Endometrial microvascular endothelial cells (primary cell): ENCODE results near the gene SLC35B4. TPM values are rescaled to one million over a fixed set of nuclear protein-coding genes. Genes with fewer than 3 reads are reported as not detected.

Source experiments
- in situ Hi-C: cut with HindIII; loops from 2 replicates; pipeline ENCODE4 v1.10.0; 2017; ENCODE audit warnings: low sequenced_read_pairs, low pct_unique_long_range_greater_than_20kb; ENCODE audit errors: inconsistent ontology term
- total RNA-seq: library from RNA; depleted of rRNA; stranded (reverse); fragments of >200 nt; gene quantifications from one replicate; pipeline ENCODE4 v1.2.3, GENCODE V29; 2015; ENCODE audit errors: inconsistent ontology term

The SLC35B4 gene, protein sequence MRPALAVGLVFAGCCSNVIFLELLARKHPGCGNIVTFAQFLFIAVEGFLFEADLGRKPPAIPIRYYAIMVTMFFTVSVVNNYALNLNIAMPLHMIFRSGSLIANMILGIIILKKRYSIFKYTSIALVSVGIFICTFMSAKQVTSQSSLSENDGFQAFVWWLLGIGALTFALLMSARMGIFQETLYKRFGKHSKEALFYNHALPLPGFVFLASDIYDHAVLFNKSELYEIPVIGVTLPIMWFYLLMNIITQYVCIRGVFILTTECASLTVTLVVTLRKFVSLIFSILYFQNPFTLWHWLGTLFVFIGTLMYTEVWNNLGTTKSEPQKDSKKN
- total RNA-seq: 14.7 TPM

DNA sequence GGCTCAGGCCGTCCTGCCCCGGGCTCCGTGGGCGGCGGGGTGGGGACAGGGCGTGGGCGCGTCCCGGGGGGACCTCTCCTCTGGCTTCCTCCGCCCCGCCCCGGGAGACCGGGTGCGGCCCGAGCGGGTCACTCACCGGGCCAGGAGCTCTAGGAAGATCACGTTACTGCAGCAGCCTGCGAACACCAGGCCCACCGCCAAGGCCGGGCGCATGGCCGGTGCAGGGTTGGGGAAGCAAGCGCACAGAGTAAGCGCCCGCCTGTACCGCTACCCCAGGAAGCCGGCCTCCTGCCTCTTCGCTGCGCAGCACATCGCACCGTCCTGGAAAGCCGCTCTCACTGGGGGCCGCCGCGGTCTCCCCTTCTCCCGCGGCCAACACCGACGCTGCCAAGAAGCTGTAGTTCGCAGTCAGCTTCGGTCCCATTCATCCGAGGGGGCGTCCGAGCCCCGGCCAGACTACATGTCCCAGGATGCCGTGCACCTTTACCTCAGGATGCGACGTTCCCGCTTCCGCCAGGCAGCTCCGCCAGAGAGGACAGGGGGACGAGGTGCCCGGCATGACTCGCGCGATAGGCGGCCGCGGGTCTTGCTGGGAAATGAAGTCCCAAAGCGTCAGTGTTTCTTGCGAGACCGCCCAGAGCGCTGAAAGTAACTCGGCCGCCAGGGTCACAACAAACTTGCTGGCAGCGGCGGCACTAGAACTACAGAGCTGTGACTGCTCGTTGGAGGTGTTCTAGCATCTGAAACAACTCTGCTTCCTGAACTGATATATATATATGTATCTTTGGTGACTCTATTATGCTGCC lies at the start of gene SLC35B4:
Gene SLC35B4, minus strand, starts transcription at position 392 of the 806 bp plus-strand sequence. Its CDS starts 179 bp downstream, at position 213.
- in situ Hi-C loops: no loop called here

DNA sequence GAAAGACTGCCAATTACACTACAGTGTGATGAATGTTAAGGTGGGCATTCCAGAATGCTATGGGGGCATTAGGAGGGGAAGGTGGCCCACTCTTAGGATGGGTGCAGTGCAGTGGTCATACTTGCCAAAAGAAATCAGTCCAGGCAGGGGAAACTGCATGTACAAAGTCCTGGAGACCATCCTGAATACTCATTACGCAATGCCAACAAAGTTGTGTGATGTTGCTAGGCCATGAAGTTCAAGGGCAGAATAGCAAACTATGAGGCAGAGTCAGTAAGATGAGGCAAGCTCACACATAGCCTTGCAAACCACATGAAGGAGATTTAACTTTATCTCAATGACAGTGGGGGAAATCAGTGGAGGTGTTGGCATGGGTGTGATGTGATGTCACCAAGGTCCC lies 49.8 kb upstream of the SLC35B4 start:
- in situ Hi-C loops: no loop called here

DNA sequence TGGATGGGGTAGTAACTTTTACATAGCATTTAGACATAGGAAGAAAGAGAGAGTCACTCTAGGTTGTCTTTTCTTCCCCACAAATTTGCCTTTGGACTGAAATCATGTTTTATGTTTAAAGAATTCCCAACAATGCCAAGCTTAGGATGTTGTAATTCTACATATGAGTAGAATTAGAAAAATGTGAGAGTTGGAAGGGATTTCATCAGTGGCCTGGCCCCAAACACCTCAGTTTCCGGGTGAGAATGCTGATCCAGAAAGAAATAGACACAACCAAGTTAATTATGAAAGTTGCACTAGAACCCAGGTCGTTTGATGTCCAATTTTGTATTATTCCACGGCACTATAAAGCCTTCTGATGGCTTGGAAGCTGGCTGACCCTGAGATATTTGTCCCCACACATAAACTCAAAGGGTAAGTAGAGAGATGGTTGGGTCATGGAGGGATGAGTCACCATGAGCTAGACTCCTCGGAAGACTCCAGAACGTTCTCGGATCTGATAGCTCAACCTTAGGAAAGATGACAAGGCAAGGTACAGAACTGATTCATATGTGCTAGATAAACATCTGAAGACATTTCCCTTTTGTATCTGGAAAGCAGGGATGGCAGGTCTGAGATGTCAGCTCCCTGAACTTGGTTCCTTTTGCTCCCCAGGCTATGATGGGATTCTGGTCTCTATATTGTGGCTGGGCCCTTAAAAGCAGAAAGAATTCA lies 48.8 kb upstream of the SLC35B4 start:
- in situ Hi-C loops: no loop called here

DNA sequence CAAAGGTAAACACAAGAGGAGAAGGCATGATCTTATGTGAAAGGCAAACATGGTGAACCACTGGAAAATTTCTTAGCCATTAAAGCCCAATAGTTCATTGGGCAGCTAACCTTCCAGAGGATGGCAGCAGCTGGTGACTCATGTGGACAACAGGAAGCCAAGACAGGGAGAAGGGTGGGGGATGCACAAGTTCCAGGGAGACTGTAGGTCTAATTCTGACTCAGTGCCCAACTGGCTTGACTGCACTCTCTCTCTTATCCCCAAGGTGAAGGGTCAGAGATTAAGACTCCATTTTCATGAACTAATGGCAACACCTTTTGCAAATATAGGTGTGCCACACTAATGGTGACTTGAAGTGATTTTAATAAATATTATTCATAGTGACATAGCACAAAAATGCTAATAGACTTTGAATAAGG lies 47.9 kb upstream of the SLC35B4 start:
- in situ Hi-C loops: no loop called here

DNA sequence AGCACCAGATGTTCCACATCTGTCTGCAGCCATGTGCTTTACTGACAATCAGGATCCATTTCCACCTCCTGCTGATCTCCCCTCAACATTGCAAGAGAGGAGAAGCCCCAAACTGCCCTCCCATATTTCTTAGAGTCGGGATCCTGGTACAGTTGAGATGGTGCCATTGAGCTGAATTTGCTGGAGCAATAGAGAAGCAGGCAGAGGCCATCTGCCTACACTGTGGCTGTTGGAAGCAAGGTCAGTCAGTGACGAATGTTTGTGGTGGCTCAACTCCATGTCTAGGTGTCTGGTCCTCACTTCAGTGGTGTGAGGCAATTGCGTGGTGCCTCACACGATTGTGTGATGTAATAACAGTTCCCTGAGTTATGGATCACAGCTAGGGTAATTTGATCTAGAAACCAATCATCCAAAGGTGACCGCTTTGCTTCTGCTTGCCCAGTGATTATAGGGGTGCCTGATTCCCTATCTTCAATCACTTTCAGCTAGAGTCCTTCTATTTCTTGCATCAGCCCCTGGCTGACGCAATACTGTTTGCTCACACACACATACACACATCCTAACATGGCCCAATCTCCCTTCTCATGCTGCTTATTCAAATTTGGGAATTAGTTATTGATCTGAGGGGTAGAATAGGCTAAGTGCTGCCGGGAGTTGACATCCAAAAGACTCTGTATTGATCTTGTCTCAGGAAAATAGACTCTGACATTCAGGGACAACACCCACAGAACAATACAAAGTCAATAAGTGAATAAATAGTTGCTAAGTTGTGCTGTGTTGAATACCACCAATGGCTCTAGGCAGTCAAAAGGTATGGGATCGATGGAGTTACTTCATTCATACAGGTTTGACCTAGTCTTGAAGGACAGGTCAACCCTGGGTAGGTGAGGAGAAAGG lies 46.1 kb upstream of the SLC35B4 start:
- in situ Hi-C loops: no loop called here

DNA sequence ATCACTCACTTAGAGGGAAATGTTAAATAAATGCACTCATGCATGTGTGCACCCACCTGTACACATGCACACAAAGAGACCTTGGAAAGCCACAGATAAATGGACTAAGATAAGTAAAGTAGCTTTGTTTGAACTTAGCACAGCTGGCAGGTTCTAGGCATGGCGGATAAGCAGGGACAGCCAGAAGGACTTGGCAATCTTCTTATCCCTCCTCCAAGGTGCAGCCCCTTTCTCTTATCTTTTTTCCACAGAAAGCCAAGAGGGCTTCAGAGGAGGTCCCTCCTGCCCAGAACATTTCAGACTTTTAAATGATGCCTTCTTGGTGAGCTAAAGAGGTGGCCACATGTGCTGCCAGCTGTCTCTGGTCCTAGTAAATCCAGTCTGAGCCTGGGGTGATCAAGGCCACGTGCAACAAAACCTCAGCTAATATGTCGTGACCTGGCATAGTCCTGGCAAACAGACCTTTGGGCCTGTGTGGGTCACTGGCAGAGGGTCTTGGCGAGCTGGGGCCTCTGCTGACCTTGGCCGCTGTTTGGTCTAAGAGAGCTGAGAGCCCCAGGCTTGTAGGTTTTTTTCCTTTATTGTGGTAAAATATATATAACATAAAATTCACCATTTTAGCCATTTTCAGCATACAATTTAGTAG lies 43.2 kb upstream of the SLC35B4 start:
- in situ Hi-C loops: no loop called here

DNA sequence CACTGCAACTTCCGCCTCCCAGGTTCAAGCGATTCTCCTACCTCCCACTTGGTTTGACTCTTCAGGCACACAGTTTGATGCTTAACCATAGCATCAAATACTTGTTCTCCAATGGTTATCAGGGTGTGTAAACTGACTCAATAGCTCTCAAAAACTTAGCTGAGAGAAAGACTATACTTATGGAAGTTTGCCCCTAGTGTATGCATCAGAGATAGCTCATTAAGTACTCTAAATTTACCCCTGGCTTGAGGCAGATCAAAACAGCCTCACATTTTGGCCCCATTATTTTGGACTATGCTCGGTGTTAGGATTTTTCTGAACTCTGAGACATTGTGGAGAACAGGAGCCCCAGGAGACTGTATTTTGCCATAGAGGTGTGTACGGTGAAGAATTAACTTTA lies 40.8 kb upstream of the SLC35B4 start:
- in situ Hi-C loops: no loop called here

DNA sequence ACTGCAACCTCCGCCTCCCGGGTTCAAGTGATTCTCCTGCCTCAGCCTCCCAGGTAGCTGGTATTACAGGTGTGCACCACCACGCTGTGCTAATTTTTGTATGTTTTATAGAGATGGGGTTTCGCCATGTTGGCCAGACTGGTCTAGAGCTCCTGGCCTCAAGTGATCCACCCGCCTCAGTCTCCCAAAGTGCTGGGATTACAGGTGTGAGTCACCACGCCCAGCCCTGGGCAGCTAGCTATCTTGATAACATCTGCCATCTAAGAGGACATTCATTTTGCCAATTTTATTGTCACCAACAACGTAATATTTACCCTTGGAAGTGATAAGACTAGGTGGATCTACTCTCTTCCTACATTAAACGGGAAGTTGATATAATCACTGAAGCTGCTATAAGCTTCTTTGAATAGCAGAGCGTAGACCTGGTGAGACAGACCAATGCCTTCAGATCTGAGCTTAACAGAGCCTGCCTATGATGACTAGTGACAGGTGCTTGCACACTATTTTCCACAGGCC lies 39.7 kb upstream of the SLC35B4 start:
- in situ Hi-C loops: no loop called here

DNA sequence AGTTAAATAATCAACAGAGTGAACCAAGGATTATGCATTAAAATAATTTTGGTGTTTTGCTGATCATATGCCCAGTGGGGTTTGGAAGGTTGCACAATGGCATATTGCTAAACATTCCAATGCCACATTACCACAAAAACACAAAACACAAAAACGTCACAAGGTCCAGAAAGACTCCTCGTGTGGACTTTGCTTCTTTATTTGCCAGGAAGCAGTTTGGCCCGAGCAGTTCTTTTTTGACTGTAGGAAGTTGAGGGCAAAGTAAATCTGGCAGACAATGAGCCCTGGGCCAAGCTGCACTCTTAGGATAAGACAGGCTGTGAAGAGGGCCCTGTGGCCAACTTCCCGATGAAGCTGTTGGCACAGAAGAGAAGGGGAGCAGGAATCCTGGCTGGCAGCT lies 39.2 kb upstream of the SLC35B4 start:
- in situ Hi-C loops: no loop called here

DNA sequence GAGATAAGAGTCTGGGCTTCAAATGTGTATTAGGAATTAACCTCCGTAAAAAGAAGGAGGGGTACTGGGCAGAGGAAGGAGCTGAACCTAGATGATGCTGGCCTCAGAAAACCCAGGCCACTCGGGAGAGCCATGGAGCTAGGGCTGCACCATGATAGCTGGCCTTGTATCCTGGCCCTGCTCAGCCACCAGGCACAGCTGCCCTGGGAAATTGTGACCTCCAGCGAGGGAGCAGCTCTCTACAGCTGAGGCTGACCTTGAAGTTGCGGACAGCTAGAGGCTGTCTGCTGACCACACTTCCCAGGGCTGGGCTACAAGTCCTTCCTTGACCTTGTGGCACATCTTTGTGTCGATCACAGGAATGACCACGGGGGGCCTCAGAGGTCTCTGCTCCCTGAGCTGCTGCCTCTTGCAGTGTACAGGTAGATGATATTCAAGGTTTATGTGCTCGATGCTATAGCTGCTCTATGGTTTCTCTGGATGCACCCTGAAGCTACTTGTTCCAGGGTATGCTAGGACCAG lies 38.3 kb upstream of the SLC35B4 start:
- in situ Hi-C loops: no loop called here

DNA sequence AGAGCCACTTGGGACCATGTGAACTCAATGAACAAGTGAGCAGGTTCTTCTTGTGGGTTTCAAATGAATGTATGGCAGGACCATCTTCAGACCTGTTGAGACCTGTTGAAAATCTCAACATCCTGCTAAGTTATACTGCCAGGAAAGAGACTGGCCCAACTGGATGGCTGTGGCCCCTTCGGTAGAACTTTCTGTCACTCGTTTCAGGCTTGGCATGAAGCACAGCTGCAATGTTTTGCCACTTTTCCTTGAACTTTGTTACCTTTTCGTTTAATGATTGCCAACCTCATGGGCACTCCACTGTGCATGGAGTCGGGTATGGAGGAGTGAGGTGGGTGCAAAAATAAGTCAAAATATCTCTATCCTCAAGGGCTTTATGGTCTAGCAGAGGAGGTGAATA lies 36.7 kb upstream of the SLC35B4 start:
- in situ Hi-C loops: no loop called here

DNA sequence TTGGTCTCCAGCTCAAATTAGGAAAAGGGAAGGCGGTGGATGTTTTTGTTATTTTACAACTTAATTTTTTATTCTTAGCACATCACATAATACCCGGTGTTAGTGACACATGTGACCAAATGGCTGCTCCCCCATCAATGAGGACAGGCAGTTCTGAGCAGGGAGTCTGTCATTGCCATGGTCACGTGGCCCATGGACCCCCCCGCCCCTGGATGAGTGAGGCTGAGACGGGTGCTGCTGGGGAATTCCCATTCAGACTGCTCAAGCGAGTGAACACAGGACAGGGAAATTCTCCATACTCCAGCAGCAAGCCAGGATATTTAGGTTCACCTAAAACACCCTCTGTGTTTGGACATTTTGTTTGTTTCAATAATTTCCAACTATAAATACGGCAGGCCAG lies 34.7 kb upstream of the SLC35B4 start:
- in situ Hi-C loops: no loop called here

DNA sequence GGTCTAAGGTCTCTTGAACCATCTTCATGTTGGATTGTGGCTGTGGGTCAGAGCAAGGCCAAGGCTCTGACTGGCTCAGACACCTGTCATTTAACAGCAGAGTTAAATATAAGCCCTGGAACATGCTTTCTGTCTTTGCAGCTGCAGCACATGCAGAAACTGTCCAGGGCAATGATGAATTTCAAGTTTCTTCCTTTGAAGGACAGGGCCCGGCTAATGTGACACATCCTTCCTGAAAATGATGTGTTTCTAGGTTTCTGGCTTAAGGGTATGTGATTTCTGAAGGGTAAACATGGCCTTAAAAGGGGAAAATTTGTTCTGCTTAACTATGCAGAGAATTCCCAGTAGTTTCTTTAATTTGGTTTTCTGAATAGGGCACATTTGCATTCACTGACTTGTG lies 34.0 kb upstream of the SLC35B4 start:
- in situ Hi-C loops: no loop called here

DNA sequence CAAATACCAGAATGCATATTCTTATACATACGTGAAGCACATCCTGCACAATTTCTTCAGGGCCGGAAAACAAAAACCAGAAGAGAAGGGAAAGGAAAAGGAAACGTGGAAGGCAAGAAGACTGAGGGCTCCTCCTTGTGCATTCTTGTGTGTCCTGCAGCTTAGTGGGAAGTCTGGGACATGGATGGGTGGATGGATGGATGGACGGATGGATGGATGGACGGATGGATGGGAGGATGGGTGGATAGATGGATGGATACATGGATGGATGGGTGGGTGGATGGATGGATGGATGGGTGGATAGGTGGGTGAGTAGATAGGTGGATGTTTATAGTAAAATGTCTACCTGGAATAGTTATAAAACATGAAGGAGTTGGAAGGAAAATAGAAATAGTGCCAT lies 30.8 kb upstream of the SLC35B4 start:
- in situ Hi-C loops: no loop called here

DNA sequence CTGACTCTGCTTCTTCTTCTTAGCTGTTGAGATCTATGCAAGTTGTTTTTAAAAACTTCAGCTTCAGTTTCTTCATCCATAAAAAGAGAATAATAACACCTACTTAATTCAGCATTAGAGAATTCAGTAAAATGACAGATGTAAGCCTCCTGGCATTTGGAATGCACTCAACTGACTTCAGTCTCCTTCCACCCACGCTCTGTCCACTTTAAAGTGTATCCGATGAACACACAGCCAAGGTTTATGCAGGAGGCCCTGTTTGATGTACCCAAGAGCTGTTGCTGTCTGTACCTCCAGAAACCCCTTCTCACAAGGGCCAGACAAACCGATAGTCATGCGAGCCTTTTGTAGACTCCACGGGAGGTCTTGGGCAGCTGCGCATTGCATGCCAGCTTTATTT lies 27.1 kb upstream of the SLC35B4 start:
- in situ Hi-C loops: no loop called here

DNA sequence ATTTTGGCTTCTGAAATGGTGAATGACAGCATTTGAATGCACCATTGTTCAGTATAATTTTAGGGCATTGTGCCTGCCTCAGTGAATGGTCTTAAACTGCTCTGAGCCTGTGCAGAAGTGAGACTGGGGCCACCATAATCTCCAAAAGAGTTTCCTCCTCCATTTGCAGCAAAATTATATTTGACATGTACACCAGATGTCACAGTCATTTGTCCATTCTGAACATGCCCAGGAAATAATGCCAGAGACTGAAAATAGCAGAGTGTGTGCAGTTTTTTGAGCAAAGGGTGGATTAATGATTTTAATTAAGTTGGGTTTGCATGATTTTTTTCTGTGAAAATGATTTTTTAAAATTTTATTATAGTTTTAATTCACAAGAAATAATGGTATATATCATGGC lies 26.4 kb upstream of the SLC35B4 start:
- in situ Hi-C loops: no loop called here

DNA sequence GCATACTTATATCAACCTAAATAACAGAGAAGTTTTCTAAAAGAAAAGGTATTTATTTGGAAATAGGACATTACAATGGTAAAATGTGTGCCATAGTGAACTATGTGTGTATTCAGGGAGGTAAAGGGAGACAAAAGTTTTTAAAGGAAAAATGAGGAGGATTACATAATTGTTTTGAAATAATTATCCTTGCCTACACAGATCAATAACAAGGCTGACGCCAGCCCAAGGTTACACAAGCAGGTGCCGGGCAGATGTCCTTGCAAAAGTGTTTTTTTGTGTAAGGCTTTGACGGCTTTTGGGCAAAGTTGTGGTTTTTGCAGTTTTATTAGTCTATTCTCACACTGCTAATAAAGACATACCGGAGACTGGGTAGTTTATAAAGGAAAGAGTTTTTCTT lies 22.7 kb upstream of the SLC35B4 start:
- in situ Hi-C loops: no loop called here

DNA sequence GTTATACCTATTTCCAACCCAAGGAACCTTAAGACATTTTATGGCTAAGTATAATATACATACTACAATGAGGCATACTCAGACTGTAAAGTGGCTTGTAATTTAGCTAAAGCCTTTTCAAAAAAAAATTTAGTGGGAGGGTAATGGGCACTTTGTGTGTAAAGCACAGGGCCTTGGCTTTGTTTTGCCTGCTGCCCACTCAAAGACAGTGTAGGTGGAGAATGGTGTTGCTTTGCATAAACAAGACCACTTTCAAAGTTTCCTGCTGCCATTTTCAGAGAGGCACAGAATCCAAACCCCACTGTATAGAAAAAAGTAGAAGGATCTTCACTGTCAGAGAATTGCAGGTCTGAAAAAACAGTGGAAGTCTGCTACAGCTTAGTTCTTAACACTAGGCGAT lies 21.2 kb upstream of the SLC35B4 start:
- in situ Hi-C loops: no loop called here
